Measurements from ENCODE around the gene MSH6. TPM values are rescaled to one million over a fixed set of nuclear protein-coding genes. Genes with fewer than 3 reads are reported as not detected.
A peak's percentile ranks its signal among the peaks of the same experiment; 100 is the strongest.

The MSH6 gene
- total and polyA plus RNA-seq, 9 of the 15 experiments (the other 6 are each of a cell fraction or from before 2014, with no cell fraction given): 15.3 to 147 (median 80.5) TPM

- peak; percentile 69 for TF ChIP-seq ZBTB40 (IDR thresholded peaks at IDR 0.05)
- 0 out of 2 replicates have a peak, but pooled peaks have one; percentile 20 for TF ChIP-seq ZBTB40 (CRISPR knock-in tag; IDR thresholded peaks at IDR 0.05)
- TF ChIP-seq SIRT6 (IDR thresholded peaks at IDR 0.05; ENCODE audit: low read depth, low read length): no peak
- no peak for TF ChIP-seq PBX2 (CRISPR knock-in tag; IDR thresholded peaks at IDR 0.05; ENCODE audit: low read depth)
- TF ChIP-seq PBX2 (tag; conservative IDR thresholded peaks at IDR 0.05; ENCODE audit: low read depth): no peak
- TF ChIP-seq SIN3B (IDR thresholded peaks at IDR 0.05; ENCODE audit: low read depth): peak; percentile 48; the same call in 1 of the 2 replicates
- TF ChIP-seq OTX1 (CRISPR knock-in tag; IDR thresholded peaks at IDR 0.05): peak; percentile 41; the same call in 1 of the 2 replicates
- no peak for TF ChIP-seq CBFA2T2 (conservative IDR thresholded peaks at IDR 0.05)
- no peak for TF ChIP-seq ZNF217 (CRISPR knock-in tag; IDR thresholded peaks at IDR 0.05)
- peak; percentile 56 for TF ChIP-seq EGR1 (conservative IDR thresholded peaks at IDR 0.05)
- TF ChIP-seq SMARCA5 (IDR thresholded peaks at IDR 0.05): no peak
- no peak for TF ChIP-seq ZNF551 (CRISPR knock-in tag; IDR thresholded peaks at IDR 0.05)
Observed at GRCh38 chr2:47782671-47783485, at the start of gene MSH6 (continued).
